Fibroblast of skin of left biceps (primary cell): ENCODE measurements around the gene FOSB.

Experiments used
- DNase-seq, 2 experiments: peaks; one replicate each; pipeline ENCODE4 v3.0.0-alpha.2; 2013; ENCODE audit warnings: low read depth in 2 of 2

The FOSB gene

GRCh38 chr19:45524575-45525129 is 56.9 kb downstream of the FOSB start:
- DNase-seq = no peak
